ENCODE measurements around the gene SLC16A4. TPM values are rescaled to one million over a fixed set of nuclear protein-coding genes. Genes with fewer than 3 reads are reported as not detected.

SLC16A4 gene
- total and polyA plus RNA-seq, 2 of the 8 experiments (the other 6 are each of a cell fraction or from before 2014, with no cell fraction given), result 0.30 to 0.43 TPM

- Histone ChIP-seq H2BK120ac (replicated peaks; ENCODE audit: low read depth, low read length) (no peak overlapping the region), H3K4me1 (replicated peaks in 1 of 4; ENCODE audit: control insufficient read depth in 3 of 4, insufficient read depth in 4 of 4, low read length in 3 of 4) (no peaks in the 10 kb centered on the region), H4K91ac (replicated peaks; ENCODE audit: insufficient read length, low read length) (no peak overlapping the region), H3K79me1 (ENCODE audit: low read depth, low read length) (no peaks in the 10 kb centered on the region), H2BK12ac (ENCODE audit: low read depth, low read length) (no peak overlapping the region), H2BK15ac (ENCODE audit: low read length) (no peak overlapping the region), H2BK5ac (ENCODE audit: low read depth, low read length) (no peak overlapping the region), H4K8ac (ENCODE audit: extremely low read depth, insufficient read depth, low read length) (no peak overlapping the region), H3K23me2 (ENCODE audit: low read depth, low read length) (no peaks in the 10 kb centered on the region), H3K14ac (ENCODE audit: insufficient read length) (no peak overlapping the region), H3K27me3 (replicated peaks in 1 of 4; ENCODE audit: control insufficient read depth in 3 of 4, extremely low read depth in 1 of 4, insufficient read depth in 3 of 4, low read length in 3 of 4) (no peaks in the 10 kb centered on the region), H3K9ac (replicated peaks in 1 of 4; ENCODE audit: extremely low read depth in 1 of 4, low read depth in 3 of 4, low read length in 3 of 4) (no peak overlapping the region), H2AFZ (ENCODE audit: low read length) (no peak overlapping the region), H3K18ac (ENCODE audit: extremely low read depth, low read length) (no peak overlapping the region), H2AK5ac (ENCODE audit: low read depth, low read length) (no peak overlapping the region), H3K23ac (ENCODE audit: insufficient read length) (no peak overlapping the region), H2BK20ac (ENCODE audit: low read length) (no peak overlapping the region), H3K56ac (replicated peaks; ENCODE audit: insufficient read length, low read depth, low read length) (no peak overlapping the region), H3K36me3 (ENCODE audit: control insufficient read depth in 2 of 4, insufficient read depth in 4 of 4, low read length in 3 of 4) (no peaks in the 10 kb centered on the region), H4K5ac (ENCODE audit: insufficient read length, low read depth, low read length) (no peak overlapping the region), H4K20me1 (replicated peaks in 1 of 2; ENCODE audit: control insufficient read depth in 1 of 2, insufficient read depth in 2 of 2, low read length in 2 of 2) (no peaks in the 10 kb centered on the region), H3K79me2 (ENCODE audit: control insufficient read depth in 1 of 2, insufficient read depth in 2 of 2, low read length in 2 of 2) (no peaks in the 10 kb centered on the region), H3K4me2 (ENCODE audit: insufficient read depth in 1 of 2, low read depth in 2 of 2, low read length in 2 of 2) (no peak overlapping the region), H3K27ac (ENCODE audit: low read depth, low read length) (no peak overlapping the region), H3K4me3 (ENCODE audit: extremely low read depth in 1 of 4, insufficient read depth in 2 of 4, low read depth in 3 of 4, low read length in 4 of 4) (no peak overlapping the region), H3K9me3 (ENCODE audit: insufficient read depth in 2 of 2, low read depth in 1 of 2, low read length in 1 of 2) (no peaks in the 10 kb centered on the region), H3K4ac (replicated peaks; ENCODE audit: insufficient read length, low read depth, low read length) (no peak overlapping the region)
- 82% methylated on average over 4 of the region's 4 CpGs; no CpG with 5 or more reads in 1 of the 2 experiments for WGBS, 2 experiments (ENCODE audit: extremely low coverage in 1 of 2, insufficient coverage in 1 of 2, insufficient read length in 1 of 2, insufficient replicate concordance in 2 of 2, low coverage in 1 of 2, low lambda C conversion rate in 2 of 2, missing lambda C conversion rate in 1 of 2)
- FAIRE-seq, result no peak
- DNase-seq (ENCODE audit: low read depth in 1 of 2, low spot score in 2 of 2), result no peak
- ChIA-PET POLR2A (ENCODE audit: partially characterized antibody) (interaction anchor here (1.3 kb wide), 1 partner anchor 18 kb away, joined by 6 read pairs; no protein-coding TSS in a partner anchor), CTCF (ENCODE audit: partially characterized antibody) (interaction anchor here (0.5 to 34.1 kb wide), 9 partner anchors 9 to 214 kb away, joined by 3 to 1001 read pairs (median 9); partner anchors contain the start of gene KCNC4)
- TF ChIP-seq PHF8 (conservative IDR thresholded peaks at IDR 0.05; ENCODE audit: low read depth, low read length), result no peak
- no peak for TF ChIP-seq KDM1A (IDR thresholded peaks at IDR 0.05; ENCODE audit: borderline replicate concordance, low read length)
- TF ChIP-seq, protein P1, sequence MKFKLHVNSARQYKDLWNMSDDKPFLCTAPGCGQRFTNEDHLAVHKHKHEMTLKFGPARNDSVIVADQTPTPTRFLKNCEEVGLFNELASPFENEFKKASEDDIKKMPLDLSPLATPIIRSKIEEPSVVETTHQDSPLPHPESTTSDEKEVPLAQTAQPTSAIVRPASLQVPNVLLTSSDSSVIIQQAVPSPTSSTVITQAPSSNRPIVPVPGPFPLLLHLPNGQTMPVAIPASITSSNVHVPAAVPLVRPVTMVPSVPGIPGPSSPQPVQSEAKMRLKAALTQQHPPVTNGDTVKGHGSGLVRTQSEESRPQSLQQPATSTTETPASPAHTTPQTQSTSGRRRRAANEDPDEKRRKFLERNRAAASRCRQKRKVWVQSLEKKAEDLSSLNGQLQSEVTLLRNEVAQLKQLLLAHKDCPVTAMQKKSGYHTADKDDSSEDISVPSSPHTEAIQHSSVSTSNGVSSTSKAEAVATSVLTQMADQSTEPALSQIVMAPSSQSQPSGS (IDR thresholded peaks at IDR 0.05; ENCODE audit: low read length), result no peak
- TF ChIP-seq SP1 (IDR thresholded peaks at IDR 0.05; ENCODE audit: low read depth, low read length), result no peak
- TF ChIP-seq SIRT6 (IDR thresholded peaks at IDR 0.05; ENCODE audit: low read length), result no peak
- TF ChIP-seq CEBPB (IDR thresholded peaks at IDR 0.05; ENCODE audit: low read depth, low read length), result no peak
These were observed 71.3 kb downstream of the SLC16A4 start for GRCh38 chr1:110319332-110320167.

All from H1 (cell line).